Sigmoid colon (tissue), 4 donors: ENCODE measurements around the gene RIOK1.

ENCODE experiments used
- POLR2AphosphoS5 ChIP-seq, 4 donors: sonication (generic); formaldehyde crosslinking; IDR thresholded peaks; one replicate each; pipeline ENCODE4 v1.6.1; 2017; ENCODE audit warnings: antibody characterized with exemption in 4 of 4
- TF ChIP-seq, protein P1 (sequence below), 4 experiments: fragments of 450-650 bp in 3 of 4; fragments of 200-600 bp in 1 of 4; IDR thresholded peaks; one replicate each; pipeline ENCODE4 v1.5.1; 2016 to 2019; ENCODE audit warnings: antibody characterized with exemption in 4 of 4, mild to moderate bottlenecking in 3 of 4, moderate library complexity in 2 of 4

GRCh38 chr6:7452898-7453297 lies 63.3 kb downstream of the RIOK1 start:
- TF ChIP-seq, protein P1, sequence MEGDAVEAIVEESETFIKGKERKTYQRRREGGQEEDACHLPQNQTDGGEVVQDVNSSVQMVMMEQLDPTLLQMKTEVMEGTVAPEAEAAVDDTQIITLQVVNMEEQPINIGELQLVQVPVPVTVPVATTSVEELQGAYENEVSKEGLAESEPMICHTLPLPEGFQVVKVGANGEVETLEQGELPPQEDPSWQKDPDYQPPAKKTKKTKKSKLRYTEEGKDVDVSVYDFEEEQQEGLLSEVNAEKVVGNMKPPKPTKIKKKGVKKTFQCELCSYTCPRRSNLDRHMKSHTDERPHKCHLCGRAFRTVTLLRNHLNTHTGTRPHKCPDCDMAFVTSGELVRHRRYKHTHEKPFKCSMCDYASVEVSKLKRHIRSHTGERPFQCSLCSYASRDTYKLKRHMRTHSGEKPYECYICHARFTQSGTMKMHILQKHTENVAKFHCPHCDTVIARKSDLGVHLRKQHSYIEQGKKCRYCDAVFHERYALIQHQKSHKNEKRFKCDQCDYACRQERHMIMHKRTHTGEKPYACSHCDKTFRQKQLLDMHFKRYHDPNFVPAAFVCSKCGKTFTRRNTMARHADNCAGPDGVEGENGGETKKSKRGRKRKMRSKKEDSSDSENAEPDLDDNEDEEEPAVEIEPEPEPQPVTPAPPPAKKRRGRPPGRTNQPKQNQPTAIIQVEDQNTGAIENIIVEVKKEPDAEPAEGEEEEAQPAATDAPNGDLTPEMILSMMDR (IDR thresholded peaks at IDR 0.05) = no peak
- no peak for TF ChIP-seq POLR2AphosphoS5 (IDR thresholded peaks at IDR 0.05)
